HL-60 (cell line): Measurements from ENCODE around the gene NEK5.

Experiments
- DNase-seq, 2 experiments: peaks; one replicate each; pipeline ENCODE4 v3.0.0-alpha.2; 2010 to 2020; ENCODE audit warnings: low read depth in 1 of 2, low spot score in 1 of 2
- H3K27ac ChIP-seq: fragments of 250-450 bp; sonication (Bioruptor Pico); replicated peaks from 2 replicates; pipeline ENCODE4 v1.5.1; 2020; ENCODE audit warnings: mild to moderate bottlenecking, moderate library complexity
- H3K27me3 ChIP-seq: fragments of 250-450 bp; sonication (Bioruptor Pico); 2 replicates; pipeline ENCODE4 v1.5.1; 2021; ENCODE audit warnings: mild to moderate bottlenecking, moderate library complexity; ENCODE audit not compliant: insufficient read depth, poor library complexity, severe bottlenecking
- H3K4me3 ChIP-seq: replicated peaks from 2 replicates; pipeline ENCODE4 v1.5.1; 2011; ENCODE audit warnings: mild to moderate bottlenecking, control low read depth, low read length; ENCODE audit not compliant: insufficient read depth
- GABPA ChIP-seq: IDR thresholded peaks from 2 replicates; pipeline ENCODE4 v1.6.1; 2012; ENCODE audit warnings: low read depth
- POLR2AphosphoS5 ChIP-seq: IDR thresholded peaks from 2 replicates; pipeline ENCODE4 v1.6.1; 2012; ENCODE audit warnings: low read depth
- SPI1 ChIP-seq: IDR thresholded peaks from 2 replicates; pipeline ENCODE4 v1.6.1; 2012; ENCODE audit warnings: low read depth, mild to moderate bottlenecking, borderline replicate concordance
- TF ChIP-seq, protein P1 (sequence below): IDR thresholded peaks from one replicate; pipeline ENCODE4 v1.5.1; 2011; ENCODE audit warnings: low read length, control low read depth, inconsistent platforms; ENCODE audit not compliant: insufficient read depth
- TF ChIP-seq, protein P2 (sequence below): IDR thresholded peaks from 2 replicates; pipeline ENCODE4 v1.6.1; 2012; ENCODE audit warnings: low read depth; ENCODE audit not compliant: insufficient replicate concordance

NEK5 gene

DNA sequence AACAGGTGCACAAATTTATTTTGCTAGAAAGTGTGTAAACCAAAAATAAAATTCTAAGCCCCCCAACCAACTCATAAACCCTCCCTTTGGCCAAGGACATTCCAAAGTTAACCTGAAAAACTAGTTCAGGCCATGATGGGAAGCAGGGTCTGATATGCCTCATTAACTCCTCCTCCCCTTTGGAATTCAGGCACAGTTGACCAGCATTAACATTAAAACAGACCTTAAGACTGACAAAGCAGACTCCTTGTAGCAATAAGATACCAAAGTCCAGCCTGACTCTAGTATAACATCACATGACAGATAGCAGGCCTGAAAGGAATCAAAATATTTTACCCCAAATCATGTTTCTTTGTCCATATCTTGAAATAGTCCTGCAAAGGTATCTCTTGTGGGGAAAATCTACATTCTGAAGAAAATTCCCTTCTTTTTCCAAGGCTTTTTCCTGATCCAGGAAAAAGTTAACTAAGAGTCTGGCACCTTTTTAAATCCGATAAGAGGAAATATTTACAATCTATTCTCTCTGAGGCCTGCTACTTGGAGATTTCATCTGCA, 19.7 kb downstream of the NEK5 start:
- H3K27ac ChIP-seq: no peak overlapping the region
- no peak for DNase-seq
- TF ChIP-seq, protein P1, sequence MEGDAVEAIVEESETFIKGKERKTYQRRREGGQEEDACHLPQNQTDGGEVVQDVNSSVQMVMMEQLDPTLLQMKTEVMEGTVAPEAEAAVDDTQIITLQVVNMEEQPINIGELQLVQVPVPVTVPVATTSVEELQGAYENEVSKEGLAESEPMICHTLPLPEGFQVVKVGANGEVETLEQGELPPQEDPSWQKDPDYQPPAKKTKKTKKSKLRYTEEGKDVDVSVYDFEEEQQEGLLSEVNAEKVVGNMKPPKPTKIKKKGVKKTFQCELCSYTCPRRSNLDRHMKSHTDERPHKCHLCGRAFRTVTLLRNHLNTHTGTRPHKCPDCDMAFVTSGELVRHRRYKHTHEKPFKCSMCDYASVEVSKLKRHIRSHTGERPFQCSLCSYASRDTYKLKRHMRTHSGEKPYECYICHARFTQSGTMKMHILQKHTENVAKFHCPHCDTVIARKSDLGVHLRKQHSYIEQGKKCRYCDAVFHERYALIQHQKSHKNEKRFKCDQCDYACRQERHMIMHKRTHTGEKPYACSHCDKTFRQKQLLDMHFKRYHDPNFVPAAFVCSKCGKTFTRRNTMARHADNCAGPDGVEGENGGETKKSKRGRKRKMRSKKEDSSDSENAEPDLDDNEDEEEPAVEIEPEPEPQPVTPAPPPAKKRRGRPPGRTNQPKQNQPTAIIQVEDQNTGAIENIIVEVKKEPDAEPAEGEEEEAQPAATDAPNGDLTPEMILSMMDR: no peak
- TF ChIP-seq GABPA (no peak), POLR2AphosphoS5 (no peak), SPI1 (no peak)
- TF ChIP-seq, protein P2, sequence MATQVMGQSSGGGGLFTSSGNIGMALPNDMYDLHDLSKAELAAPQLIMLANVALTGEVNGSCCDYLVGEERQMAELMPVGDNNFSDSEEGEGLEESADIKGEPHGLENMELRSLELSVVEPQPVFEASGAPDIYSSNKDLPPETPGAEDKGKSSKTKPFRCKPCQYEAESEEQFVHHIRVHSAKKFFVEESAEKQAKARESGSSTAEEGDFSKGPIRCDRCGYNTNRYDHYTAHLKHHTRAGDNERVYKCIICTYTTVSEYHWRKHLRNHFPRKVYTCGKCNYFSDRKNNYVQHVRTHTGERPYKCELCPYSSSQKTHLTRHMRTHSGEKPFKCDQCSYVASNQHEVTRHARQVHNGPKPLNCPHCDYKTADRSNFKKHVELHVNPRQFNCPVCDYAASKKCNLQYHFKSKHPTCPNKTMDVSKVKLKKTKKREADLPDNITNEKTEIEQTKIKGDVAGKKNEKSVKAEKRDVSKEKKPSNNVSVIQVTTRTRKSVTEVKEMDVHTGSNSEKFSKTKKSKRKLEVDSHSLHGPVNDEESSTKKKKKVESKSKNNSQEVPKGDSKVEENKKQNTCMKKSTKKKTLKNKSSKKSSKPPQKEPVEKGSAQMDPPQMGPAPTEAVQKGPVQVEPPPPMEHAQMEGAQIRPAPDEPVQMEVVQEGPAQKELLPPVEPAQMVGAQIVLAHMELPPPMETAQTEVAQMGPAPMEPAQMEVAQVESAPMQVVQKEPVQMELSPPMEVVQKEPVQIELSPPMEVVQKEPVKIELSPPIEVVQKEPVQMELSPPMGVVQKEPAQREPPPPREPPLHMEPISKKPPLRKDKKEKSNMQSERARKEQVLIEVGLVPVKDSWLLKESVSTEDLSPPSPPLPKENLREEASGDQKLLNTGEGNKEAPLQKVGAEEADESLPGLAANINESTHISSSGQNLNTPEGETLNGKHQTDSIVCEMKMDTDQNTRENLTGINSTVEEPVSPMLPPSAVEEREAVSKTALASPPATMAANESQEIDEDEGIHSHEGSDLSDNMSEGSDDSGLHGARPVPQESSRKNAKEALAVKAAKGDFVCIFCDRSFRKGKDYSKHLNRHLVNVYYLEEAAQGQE: no peak

DNA sequence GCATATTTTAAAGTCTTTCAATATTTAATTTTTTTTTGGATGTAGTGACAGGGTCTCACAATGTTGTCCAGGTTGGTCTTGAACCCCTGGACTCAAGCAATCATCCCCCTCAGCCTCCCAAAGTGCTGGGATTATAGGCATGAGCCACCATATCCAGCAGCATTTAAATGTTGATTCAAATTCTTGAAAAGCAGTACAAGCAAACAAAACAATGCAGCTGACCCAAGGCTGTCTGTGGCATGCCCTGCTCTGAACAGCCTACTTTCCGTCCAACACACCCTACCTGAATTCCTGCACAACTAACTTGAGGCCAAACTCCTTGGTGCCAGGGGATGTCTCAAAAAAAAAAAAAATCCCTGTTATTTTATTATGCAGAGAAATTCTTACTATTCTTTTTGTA, 23.0 kb downstream of the NEK5 start:
- DNase-seq: no peak
- Histone ChIP-seq H3K4me3 (no peak overlapping the region), H3K27me3 (no peaks in the 10 kb centered on the region), H3K27ac (no peak overlapping the region)
- TF ChIP-seq, protein P1: no peak
- TF ChIP-seq SPI1 (no peak), GABPA (no peak), POLR2AphosphoS5 (no peak)
- TF ChIP-seq, protein P2: no peak

More for the DNA sequence above, 19.7 kb downstream of the NEK5 start:
- H3K27me3 ChIP-seq: no peaks in the 10 kb centered on the region
- no peak overlapping the region for H3K4me3 ChIP-seq

DNA sequence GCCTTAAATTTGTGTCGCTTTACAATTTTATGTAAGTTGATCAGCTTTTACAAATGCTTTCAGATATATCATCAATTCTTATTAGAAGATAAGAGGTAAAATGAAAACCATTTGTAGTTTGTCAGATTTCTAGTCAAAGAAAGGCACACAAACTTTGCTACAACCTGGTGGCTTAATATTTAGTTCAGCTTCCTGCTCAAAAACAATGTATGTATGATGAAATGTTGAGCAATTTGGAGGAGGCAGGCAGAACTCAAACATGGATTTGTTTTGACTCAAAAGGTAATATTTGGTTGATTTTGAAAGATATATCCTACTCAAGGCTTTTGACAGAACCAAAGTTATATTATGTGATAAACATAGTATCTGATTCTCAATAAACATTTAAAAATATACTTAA, 24.2 kb downstream of the NEK5 start:
- Histone ChIP-seq H3K4me3 (no peak overlapping the region), H3K27ac (peak overlapping the region; percentile 37), H3K27me3 (no peaks in the 10 kb centered on the region)
- DNase-seq: peak; percentile 8 to 44
- TF ChIP-seq, protein P1: no peak
- TF ChIP-seq GABPA (no peak), SPI1 (no peak), POLR2AphosphoS5 (no peak)
- TF ChIP-seq, protein P2: no peak
